ENCODE data around the gene LYVE1.
A peak's percentile ranks its signal among the peaks of the same experiment; 100 is the strongest.

LYVE1 gene

GRCh38 chr11:10568486-10568941, at the start of gene LYVE1:
Gene LYVE1 (minus strand): TSS chr11:10568665. CDS start chr11:10568532, 133 bp downstream.
- peaks cover 10% of the 10 kb centered on the region for H3K27me3 Mint-ChIP-seq
- ATAC-seq, result no peak
- H3K4me3 Mint-ChIP-seq, result no peak within 1 kb of the TSS

GRCh38 chr11:10617551-10617950, 49.1 kb upstream of the LYVE1 start:
- Mint-ChIP-seq H3K27ac (no peak overlapping the region), H3K4me1 (no peaks in the 10 kb centered on the region), H3K4me3 (no peak overlapping the region), H3K9me3 (peaks cover 0 to 4% of the 10 kb centered on the region in 2 donors), H3K27me3 (peaks cover 13% of the 10 kb centered on the region)
- DNase-seq (no peak), ATAC-seq (no peak)

More at GRCh38 chr11:10568486-10568941, at the start of gene LYVE1:
- no peaks in the 10 kb centered on the region for H3K9me3 Mint-ChIP-seq
- DNase-seq, result no peak
- H3K4me1 Mint-ChIP-seq, result no peaks in the 10 kb centered on the region
- H3K27ac Mint-ChIP-seq, result no peak within 1 kb of the TSS

GRCh38 chr11:10611979-10612862, 43.8 kb upstream of the LYVE1 start:
- DNase-seq (no peak), ATAC-seq (no peak)
- Mint-ChIP-seq H3K27ac (no peak overlapping the region), H3K27me3 (peaks cover 29% of the 10 kb centered on the region), H3K9me3 (peaks cover 0 to 4% of the 10 kb centered on the region in 2 donors), H3K4me1 (no peaks in the 10 kb centered on the region), H3K4me3 (no peak overlapping the region)

GRCh38 chr11:10609636-10610035, 41.2 kb upstream of the LYVE1 start:
- Mint-ChIP-seq H3K4me1 (no peaks in the 10 kb centered on the region), H3K27me3 (peaks cover 40% of the 10 kb centered on the region), H3K4me3 (no peak overlapping the region), H3K9me3 (peaks cover 0 to 4% of the 10 kb centered on the region in 2 donors), H3K27ac (no peak overlapping the region)
- no peak for DNase-seq
- no peak for ATAC-seq

GRCh38 chr11:10608584-10608983, 40.1 kb upstream of the LYVE1 start:
- Mint-ChIP-seq H3K27ac (no peak overlapping the region), H3K27me3 (peaks cover 37% of the 10 kb centered on the region), H3K9me3 (peaks cover 0 to 4% of the 10 kb centered on the region in 2 donors), H3K4me3 (no peak overlapping the region), H3K4me1 (no peaks in the 10 kb centered on the region)
- no peak for DNase-seq
- ATAC-seq, result no peak

DNA sequence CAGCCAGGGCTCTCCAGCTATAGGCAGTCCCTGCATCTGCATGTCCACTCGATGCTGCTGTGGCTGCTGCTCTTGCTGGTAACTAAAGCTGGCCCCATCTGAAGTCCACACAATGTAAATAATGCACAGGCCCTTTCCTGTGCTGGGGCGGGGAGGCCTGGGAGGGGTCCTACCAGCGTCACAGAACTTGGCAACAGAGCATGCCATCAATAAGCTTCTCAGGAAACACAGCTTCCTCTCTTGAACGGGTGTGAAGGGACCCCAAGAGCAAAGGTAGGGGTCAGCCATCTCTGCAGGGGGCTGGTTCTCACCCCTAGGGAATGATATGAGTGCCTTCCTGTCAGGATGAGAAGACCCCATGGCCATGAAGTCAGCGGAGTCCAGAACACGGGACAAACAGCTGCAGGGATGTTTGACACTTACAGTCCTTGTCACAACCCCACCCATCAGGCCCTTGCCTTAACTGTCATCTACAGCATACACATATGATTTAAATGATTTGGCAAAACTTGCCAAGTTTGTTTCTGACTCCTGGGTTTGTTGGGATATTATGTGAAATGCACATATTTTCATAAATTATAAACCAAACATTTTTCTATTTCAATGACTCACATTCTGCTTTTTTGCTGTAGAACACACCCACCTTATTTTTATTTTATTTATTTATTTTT, 39.1 kb upstream of the LYVE1 start:
- peaks cover 27% of the 10 kb centered on the region for H3K27me3 Mint-ChIP-seq
- no peak overlapping the region for H3K27ac Mint-ChIP-seq

DNA sequence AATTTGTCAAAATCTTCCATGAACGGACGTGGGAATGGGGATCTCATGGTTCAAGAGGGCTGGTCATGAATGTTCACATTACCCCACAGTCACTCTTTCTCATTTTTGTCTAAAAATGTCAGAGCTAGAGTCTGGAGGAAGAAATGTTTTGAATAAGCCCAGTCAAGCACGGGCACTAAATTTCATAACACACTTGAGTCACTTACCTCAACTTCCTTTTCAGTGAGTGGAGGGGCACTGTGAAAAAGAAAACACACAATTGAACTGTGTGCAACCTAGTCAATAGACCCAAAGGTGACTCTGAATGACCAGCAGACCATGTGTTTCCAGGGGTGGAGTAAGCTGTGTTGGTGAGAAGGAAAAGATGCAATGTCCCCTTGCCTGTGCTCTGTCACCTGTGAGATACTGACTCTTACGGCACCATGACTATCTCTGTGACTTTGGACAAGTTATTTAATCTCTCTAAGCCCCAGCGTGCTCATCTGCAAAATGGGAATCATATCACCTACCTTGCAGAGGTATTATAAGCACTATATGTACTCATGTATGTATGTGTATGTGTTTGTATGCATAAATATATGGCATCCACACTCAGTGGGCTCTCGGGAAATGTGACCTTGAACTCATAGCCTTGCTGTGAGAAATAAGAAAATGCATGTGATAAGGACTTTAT, 38.2 kb upstream of the LYVE1 start:
- H3K27me3 Mint-ChIP-seq, result peaks cover 18% of the 10 kb centered on the region
- H3K4me3 Mint-ChIP-seq, result no peak overlapping the region
- H3K4me1 Mint-ChIP-seq, result no peaks in the 10 kb centered on the region
- no peak for DNase-seq
- no peaks in the 10 kb centered on the region for H3K9me3 Mint-ChIP-seq
- ATAC-seq, result peak; percentile 42
- no peak overlapping the region for H3K27ac Mint-ChIP-seq

More for the DNA sequence above, 39.1 kb upstream of the LYVE1 start:
- Mint-ChIP-seq H3K4me3 (no peak overlapping the region), H3K9me3 (peaks cover 0 to under 1% of the 10 kb centered on the region in 2 donors), H3K4me1 (no peaks in the 10 kb centered on the region)
- DNase-seq (no peak), ATAC-seq (no peak)

- Mint-ChIP-seq H3K9me3 (no peaks in the 10 kb centered on the region), H3K4me1 (no peaks in the 10 kb centered on the region), H3K27ac (no peak overlapping the region)
These were observed 37.5 kb upstream of the LYVE1 start for GRCh38 chr11:10605941-10606381.

DNA sequence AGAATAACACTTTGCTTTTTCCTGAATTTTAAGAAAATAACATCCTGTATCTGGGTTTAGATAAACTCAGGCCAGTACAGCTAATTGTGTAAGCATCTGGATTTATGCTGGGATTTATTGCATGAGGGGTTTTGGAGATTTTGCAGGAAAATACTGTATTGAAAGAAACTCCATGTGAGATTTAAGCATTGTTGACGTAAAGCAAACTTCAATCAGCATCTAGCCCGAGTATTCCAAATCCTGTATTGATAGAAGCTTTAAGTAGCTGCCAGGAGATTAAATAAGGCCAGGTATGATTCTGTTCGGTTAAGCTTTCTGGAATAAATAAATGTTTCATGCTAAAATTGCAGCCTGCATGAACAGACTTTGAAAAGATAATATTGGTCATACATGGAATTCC, 36.3 kb upstream of the LYVE1 start:
- Mint-ChIP-seq H3K27me3 (peaks cover 11% of the 10 kb centered on the region), H3K4me1 (no peaks in the 10 kb centered on the region), H3K9me3 (no peaks in the 10 kb centered on the region), H3K27ac (no peak overlapping the region), H3K4me3 (no peak overlapping the region)
- ATAC-seq (no peak), DNase-seq (no peak)

More at GRCh38 chr11:10605941-10606381, 37.5 kb upstream of the LYVE1 start:
- H3K27me3 Mint-ChIP-seq, result peaks cover 11% of the 10 kb centered on the region
- no peak for DNase-seq
- no peak overlapping the region for H3K4me3 Mint-ChIP-seq
- ATAC-seq, result no peak

- no peak for DNase-seq
These were observed 35.9 kb upstream of the LYVE1 start for GRCh38 chr11:10604340-10604748.

GRCh38 chr11:10603721-10604297, 35.3 kb upstream of the LYVE1 start:
- no peak overlapping the region for H3K4me3 Mint-ChIP-seq
- DNase-seq (no peak), ATAC-seq (no peak)
- peaks cover 11% of the 10 kb centered on the region for H3K27me3 Mint-ChIP-seq
- H3K4me1 Mint-ChIP-seq, result no peaks in the 10 kb centered on the region
- H3K27ac Mint-ChIP-seq, result no peak overlapping the region
- no peaks in the 10 kb centered on the region for H3K9me3 Mint-ChIP-seq

More at GRCh38 chr11:10604340-10604748, 35.9 kb upstream of the LYVE1 start:
- H3K4me1 Mint-ChIP-seq, result no peaks in the 10 kb centered on the region
- H3K9me3 Mint-ChIP-seq, result no peaks in the 10 kb centered on the region
- peaks cover 11% of the 10 kb centered on the region for H3K27me3 Mint-ChIP-seq
- no peak for ATAC-seq
- H3K4me3 Mint-ChIP-seq, result no peak overlapping the region
- H3K27ac Mint-ChIP-seq, result no peak overlapping the region

DNA sequence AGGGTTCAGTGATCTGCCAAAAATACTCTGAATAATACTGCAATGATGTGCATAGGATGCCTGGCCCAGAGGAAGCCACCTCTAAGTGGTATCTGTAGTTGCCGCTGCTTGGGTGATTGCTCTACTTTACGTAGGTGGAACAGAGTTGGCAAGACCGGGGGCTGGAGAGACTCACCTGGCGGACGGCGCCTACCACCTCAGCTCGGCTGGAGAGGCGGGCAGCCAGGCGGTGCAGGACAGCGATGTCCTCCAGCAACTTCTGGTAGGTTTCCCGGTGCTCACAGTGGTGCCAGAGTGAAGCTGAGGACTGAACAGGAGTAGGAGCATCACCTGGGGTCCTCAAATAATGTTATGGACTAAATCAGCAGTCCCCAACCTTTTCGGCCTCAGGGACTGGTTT, 34.5 kb upstream of the LYVE1 start:
- no peak overlapping the region for H3K27ac Mint-ChIP-seq
- peaks cover 11% of the 10 kb centered on the region for H3K27me3 Mint-ChIP-seq
- no peaks in the 10 kb centered on the region for H3K9me3 Mint-ChIP-seq
- DNase-seq, result no peak
- no peak for ATAC-seq
- H3K4me1 Mint-ChIP-seq, result no peaks in the 10 kb centered on the region
- no peak overlapping the region for H3K4me3 Mint-ChIP-seq

GRCh38 chr11:10602366-10602765, 33.9 kb upstream of the LYVE1 start:
- DNase-seq (no peak), ATAC-seq (no peak)
- no peaks in the 10 kb centered on the region for H3K4me1 Mint-ChIP-seq
- no peaks in the 10 kb centered on the region for H3K9me3 Mint-ChIP-seq
- H3K27me3 Mint-ChIP-seq, result peaks cover 11% of the 10 kb centered on the region
- no peak overlapping the region for H3K27ac Mint-ChIP-seq
- no peak overlapping the region for H3K4me3 Mint-ChIP-seq

DNA sequence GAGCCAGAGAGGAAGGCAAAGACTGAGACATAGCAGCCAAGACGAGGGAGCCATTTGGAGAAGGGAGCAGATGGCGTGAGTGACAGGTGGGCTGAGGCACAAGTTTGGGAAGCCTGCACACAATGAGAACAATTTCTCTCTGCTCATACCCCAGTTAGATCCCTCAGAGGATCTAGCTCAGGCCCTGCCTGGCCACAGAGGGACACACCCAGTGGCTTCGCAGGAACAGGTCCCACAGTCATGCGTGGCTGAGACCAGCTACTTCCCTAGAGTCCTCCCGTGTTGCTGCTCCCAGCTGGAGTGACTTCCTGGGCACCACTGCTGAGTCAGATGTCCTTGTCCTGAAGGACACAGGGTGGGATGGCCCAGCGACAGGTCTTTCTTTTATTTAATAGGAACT, 33.4 kb upstream of the LYVE1 start:
- no peak for DNase-seq
- Mint-ChIP-seq H3K27ac (peak overlapping the region in 1 of 2 donors; percentile 61), H3K4me1 (no peaks in the 10 kb centered on the region), H3K9me3 (no peaks in the 10 kb centered on the region), H3K27me3 (peaks cover 11% of the 10 kb centered on the region), H3K4me3 (no peak overlapping the region)
- ATAC-seq, result no peak

DNA sequence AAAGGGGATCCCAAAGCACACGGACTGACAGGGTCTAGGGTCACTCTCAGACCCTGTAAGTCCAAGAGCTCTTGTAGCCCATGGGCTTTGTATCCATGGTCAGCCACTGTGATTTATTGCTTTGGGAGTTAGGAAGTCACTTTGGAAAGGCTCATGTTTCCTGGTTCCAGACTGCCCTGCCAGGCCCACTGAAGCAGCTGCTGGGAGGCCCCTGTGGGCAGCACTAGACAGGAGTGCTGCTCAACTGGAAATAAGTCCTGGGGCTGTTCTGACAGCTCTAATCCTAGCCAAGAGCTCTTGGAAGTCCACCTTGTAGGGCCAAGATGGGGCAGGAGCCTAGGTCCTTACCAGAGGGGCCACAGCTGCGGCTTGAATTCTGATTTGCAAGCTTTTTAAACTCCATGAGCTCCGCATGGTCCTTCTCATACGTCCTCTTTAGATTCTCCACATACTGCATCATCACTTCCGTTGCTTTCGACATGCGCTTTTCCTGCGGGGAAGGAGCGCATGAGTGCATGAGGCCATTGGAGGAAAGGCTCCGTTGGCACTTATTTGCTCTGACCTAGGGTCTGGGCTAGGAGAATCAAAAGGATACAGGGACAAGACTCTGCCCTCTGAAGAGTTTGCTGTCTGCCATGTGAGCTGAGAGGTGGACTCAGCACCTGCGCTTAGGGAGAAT, 32.2 kb upstream of the LYVE1 start:
- no peak overlapping the region for H3K27ac Mint-ChIP-seq
- H3K4me1 Mint-ChIP-seq, result no peaks in the 10 kb centered on the region
- ATAC-seq (no peak), DNase-seq (no peak)
- H3K4me3 Mint-ChIP-seq, result no peak overlapping the region
- peaks cover 7 to 8% of the 10 kb centered on the region in 2 donors for H3K9me3 Mint-ChIP-seq
- no peaks in the 10 kb centered on the region for H3K27me3 Mint-ChIP-seq
